GM19463 (cell line): ENCODE measurements around the gene CADM1.

Experiments
- ATAC-seq: cut with Tn5 transposase; IDR thresholded peaks from one replicate; pipeline ENCODE4 v1.9.1; 2021; ENCODE audit warnings: mild to moderate bottlenecking, moderate library complexity; ENCODE audit not compliant: unreplicated experiment

The CADM1 gene

DNA sequence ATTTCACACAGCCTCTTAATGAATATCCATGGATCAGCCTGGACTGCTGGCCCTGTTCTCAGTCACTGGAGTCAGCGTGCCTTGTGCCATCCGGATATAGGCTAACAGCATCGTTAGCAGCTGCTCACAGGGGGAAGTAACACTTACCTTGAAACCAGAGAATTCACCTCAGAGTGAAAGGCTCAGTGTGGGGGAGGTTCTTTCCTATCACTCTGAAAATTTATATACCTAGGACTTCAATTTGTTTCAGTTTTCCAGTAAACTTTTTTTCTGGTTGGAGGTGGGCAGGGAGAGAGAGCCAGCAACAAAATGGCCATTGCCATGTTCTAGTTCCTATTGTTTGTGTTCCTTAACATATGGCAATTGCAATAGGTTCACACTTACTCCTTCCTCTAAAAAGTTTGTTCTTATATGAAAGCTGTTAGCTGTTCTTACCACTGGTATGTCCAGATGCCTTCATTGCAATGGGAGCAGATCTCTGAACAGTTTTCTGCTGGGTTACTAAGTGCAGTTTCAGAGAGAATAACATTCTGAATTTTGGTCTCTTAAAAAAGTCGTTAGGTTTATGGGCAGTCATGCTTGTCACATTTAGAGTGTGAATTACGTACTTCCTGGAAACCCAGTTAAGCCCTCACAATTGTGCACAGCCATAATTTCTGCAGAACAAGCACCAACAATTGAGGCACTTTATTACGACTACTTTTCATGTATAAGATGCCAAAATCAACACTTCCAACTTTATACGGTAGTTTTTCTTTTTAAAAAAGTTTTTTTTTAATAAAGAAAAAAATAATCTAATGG is 247.6 kb downstream of the CADM1 start:
- ATAC-seq, result peak; percentile 95

DNA sequence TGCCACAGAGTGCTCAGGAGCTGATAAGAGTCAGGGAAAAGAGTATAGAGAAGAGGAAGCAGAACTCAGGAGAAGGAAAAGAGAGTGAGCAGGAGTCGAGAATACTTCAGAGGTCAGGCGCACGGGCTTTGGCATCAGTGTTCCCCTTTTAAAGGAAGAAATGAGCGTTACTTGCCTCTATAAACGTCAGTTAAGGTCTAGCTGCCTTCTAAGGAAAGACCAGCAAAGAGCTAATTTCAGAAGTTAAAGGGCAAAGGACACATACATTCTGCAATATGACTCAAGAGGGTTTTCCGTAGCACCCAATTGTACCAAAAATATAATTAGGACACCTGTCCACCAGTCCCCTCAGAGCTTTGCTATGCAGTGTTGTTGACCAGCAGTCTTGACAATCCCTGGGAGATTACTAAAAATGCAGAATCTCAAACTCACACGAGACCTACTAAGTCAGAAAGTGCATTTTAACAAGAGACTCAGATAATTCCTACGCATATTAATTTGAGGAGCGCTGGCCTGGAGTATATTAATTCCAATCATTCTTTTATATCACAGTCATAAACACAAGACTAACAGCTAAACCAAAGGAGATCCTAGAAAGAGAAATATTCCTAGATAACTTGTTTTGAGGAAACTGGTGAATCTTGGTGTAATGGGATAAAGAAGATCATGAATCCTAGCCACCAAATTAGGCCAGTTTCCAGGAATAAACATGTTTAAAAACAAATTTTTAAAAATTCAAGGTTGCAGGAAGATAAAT is 249.0 kb downstream of the CADM1 start:
- ATAC-seq, result no peak

DNA sequence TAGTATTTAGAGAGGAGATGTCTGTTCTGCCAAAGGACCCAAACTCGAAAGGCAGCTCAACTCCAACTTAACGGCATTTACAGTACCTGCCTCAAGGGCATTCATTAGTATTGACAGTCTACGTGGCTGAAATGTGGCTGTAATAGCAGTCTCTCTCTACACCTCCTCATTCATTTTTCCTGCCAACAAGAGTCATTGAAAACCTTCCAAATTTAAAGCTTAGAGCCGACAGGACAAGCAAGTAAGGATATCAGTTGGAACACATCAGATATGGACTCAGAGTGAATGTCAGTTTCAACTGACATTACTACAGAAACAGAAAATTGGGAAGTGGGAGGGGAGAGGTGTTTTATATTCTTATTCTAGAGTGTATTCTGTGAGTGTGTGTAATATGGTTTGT is 253.1 kb downstream of the CADM1 start:
- no peak for ATAC-seq

DNA sequence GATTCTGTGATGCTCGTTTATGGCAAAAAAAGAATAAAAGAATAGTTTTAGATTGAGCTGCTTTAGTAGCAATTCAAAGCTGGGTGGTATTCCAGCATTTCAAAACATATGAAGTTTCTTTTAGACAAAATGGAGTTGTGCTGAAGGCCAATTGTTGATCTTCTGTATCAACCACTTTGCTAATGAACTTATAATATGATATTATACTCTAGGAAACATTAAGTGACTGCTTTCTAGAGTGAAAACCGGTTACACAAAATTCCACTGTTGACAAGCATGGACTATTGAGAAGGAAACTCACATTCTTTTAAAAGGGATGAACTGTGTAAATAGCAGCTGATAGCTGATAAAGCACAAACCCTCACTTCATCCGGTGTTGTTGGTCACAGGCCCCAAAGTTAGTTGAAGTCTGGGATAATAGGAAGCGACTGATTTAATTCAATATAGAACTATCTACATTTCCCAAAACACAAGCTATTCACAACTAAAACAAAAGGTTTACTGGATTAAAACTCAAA is 255.1 kb downstream of the CADM1 start:
- ATAC-seq, result no peak

DNA sequence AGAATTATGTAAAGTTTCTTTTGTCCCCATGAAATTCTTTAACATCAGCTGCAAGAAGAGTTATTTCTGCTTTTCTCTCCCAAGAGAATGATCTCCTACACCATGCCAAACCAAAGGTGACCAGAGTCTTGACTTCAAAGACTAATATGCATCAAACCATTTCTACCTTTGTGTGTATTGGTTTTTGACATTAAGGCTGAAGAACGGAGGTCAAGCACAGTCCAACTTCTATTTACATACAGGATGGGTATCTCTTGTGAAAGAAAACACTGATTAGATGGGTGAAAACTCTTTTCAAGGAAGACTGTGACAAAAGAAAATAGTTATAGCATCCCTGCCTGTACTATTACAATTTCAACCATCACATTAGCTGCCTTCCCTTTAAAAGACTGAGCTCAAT is 256.3 kb downstream of the CADM1 start:
- no peak for ATAC-seq

DNA sequence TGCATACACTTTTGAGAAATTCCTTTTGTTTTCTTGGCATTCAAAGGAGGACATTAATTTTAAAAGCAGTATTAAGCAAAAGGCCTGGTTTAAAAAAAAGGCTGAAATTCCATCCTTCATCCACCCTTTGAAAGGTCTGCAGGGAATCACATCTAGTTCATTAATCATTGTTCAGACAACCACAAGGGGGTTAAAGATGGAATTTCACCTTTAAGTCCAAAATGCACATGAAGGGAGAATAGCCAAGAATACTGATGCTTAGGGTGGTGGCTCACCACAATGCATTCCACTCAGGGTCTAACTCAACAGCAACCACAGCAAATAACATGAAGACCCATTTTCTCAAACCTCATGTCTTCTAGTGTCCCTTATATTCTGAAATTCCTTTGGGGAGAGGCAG is 256.9 kb downstream of the CADM1 start:
- no peak for ATAC-seq

DNA sequence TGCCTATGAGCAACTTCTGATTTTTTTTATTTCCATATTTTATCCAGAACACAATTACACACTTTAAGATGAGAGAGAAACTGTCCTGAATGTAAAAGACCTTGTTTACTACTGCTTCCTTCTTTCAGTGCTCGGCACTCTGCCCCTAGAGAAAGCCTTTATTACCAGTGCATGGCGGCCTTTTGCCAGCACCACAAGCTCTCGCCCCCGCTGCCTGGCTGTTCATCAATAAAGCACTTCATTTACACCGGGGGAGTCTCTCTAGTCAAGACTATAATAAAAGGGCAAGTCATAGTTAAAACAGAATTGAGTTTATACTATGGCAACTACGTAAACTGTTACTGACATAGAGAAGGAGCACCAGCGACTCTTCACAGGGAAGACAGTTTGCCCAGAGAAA is 259.5 kb downstream of the CADM1 start:
- ATAC-seq, result no peak

DNA sequence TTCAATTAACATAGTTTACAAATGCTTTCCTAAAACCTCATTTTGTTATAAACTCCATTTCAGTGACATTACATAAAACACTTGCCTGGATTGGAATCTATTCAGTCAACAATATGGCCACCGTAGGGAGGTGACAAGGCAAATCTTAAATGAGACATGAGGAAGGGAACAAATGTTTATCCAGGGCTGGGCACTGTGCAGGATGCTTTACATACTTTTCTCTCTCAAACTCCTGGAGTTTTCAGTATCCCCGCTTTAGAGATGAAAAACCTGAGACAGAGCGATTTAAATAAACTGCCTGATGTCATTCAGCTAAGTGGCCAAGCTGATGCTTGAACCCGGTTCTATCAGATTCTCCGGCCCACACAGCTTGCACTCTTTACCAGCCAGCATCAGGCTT is 259.9 kb downstream of the CADM1 start:
- ATAC-seq, result no peak

DNA sequence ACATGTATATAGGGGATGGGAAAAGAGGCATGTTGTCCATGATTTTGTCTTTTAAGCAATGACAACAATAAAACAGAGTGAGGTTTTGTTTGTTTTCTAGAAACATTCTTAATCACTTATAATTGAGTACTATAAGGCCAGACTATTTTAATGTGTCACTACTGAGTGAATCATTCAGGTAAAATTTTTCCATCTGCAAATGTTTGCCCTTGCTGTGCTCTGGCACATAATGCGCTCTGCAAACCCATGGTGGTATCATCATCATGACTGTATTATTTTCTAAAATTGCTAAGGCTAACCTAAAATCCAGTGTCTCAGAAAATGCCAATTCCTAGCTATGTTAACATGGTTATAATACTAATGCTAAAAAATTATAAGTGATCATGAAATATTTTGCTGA is 261.2 kb downstream of the CADM1 start:
- no peak for ATAC-seq

DNA sequence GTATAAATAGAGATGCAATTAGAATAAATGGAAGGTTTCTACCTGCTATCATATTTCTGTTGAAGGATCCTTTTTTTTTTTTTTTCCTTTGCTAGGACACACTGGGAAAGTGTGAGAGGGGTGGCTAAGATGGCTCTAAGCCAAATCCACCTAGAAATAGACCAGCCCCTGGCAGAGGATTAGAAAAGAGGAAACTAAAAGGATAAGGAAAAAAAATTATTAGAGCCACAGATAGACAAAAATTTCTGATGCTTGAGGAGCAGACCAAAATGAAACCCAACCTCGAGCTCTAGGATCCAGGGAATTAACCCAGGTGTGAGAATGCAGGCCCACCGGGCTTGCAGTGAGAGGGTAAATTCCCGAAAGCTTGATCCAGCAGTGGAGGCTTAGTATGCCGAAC is 262.3 kb downstream of the CADM1 start:
- ATAC-seq, result no peak

DNA sequence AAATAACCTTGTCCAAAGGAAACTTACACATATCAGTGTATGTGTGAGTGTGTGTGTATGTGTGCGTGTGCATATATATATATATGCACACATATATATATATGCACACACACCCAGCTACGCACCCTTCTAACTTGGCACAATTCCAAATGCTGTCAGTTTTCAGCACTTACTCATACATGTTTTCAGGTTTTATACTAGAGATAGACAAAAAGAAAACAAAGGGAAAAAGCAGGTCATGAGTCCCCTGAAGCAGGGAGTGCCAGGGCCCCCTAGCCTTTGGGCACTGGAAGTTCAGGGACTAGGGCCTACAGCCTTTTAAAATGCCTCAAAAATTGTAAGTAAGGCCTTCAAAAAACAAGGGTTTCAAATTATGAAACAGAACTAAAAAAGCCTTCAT is 265.4 kb downstream of the CADM1 start:
- no peak for ATAC-seq

DNA sequence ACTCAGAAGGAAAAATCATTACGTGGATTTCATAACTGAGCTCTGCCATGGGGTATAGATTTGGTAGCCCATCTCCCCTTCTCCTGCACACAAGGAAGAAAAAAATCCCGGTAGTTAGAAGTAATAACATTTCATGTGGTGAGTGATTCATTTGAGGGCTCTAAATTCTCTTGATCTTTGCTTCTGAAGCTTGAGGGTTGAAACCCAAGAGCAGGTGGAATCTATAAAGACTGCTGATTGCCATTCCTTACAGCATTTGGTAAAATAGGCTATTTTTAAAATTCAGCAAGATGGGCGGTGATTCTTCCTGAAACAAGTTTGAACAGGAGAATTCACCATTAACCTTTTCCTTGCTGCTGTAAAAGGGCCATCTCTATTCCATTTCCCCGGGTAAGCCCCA is 266.1 kb downstream of the CADM1 start:
- ATAC-seq, result no peak

DNA sequence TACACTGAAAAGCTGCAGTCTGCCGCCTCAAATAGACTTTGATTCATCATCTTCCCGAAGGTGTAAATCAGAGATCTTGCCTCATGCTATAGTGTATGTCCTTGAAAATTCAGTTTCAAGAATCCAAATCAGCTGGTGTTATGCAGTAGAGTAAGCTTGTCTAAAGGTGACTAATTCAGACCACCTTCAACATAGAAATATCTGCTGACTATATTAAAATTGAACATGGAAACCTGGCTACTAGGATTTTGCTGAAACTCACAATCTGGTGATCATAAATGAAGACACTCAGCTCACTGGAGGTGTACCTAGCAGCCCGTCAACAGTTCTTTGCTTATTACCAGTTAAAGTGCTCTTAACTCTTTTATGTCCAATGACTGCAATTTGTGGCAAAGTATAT is 266.6 kb downstream of the CADM1 start:
- ATAC-seq, result no peak

DNA sequence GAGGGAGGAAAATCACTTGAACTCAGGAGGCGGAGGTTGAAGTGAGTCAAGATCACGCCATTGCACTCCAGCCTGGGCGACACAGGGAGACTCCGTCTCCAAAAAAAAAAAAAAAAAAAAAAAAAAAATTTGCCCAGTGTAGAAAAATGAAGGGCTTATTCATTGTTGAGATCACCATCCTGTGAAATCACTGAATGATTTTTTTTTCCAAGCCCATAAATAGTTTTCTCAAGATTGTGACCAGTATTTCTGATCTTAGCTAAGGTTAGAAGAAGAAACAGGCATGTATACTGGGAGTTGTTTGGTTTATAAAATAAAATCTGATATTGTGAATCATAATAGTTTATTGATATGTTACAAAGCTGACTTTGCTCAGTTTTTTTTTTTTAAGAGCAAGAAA is 269.4 kb downstream of the CADM1 start:
- no peak for ATAC-seq

DNA sequence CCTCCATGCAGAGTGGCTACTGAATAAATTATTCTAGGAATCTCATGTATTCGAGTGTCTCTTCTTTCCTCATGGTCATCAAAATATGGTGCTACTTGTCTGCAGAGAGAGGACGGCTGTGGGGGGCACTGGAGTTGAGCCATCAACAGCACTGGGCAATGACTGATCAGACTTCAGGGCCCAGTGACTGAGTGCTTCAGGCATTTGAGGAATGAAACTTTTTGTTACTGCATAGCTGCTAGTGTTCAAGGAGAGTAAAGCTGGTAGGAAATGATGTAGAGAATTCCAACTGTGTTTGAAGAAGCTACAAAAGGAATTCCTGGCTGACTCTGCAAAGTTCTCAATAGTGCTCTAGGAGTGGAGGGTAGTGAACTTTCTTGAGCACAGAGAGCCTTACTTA is 277.7 kb downstream of the CADM1 start:
- ATAC-seq, result no peak

DNA sequence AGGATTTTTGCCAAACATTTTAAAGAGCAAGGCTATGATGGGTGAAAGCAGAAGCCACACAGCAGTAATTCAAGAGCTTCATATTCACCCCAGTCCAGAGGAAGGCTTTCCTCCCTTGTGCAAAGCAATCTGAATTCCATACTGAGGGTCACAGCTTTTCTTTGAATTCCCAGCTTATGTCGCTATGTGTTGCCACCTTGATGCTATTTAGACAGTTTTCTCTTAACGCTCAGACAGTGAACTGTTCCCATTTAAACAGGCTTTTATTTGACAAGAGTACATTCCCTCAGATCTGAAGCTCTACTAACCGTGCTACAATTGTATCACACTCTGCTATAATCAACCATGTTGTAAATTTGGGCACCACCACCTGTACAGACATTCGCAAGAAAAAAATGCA is 279.7 kb downstream of the CADM1 start:
- ATAC-seq, result no peak

DNA sequence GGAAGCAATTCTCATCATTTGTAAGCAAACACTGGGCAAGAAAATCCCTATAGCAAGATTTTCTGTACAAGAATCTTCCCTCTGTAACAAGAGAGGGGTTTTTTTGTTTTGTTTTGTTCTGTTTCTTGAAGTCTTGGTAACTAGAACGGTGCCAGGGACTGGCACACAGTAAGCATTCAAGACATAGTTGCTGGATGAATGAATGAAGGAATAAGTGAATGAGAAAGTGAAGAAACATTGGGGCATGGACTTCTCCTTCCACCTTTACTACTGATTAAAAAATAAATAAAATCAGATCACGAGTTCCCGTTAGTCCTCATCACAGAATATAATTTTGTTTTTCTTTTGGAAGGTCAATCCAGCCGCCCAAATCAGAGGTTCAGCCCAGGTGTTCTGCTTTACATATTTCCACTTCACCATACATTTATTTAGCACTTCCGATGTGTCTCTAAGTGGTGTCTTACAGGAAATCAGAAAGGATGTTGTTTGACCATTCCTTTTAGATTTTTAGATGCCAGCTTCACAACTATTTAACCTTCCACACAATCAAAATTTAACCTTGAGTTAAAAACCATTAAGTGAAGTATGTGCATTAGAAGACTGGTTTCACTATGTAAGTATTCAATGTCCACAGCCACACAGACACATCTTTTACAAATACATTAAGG is 281.2 kb downstream of the CADM1 start:
- ATAC-seq, result peak; percentile 36

DNA sequence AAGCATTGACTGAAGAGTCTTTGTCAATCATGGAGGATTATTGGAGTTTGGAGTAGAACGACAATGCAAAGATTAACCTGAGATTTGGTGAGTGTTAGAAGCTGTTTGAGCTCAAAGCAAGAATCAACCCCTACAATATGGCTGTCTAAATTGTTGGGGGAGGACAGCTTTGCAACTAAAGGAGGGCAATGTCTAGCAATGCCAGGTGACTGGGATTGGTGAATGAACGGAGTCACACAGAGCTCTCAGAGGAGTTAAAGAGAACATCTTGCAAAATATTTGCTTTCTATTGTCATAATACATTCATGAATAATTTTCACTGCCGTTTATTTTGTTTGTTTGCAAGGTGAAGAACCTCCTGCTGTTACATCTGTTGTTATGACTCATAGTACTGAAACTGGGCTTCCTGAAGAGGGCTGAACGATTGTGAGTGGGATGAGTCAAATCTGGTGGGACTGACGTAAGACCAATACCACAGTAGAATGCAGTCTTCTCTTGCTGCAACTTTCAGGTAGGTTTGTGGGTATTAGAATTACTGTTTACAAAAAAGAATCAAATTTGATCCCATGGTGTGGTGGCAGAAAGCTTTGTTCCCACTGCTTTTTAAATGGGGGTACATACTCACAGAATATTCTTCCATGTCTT is 281.9 kb downstream of the CADM1 start:
- ATAC-seq, result peak; percentile 91

DNA sequence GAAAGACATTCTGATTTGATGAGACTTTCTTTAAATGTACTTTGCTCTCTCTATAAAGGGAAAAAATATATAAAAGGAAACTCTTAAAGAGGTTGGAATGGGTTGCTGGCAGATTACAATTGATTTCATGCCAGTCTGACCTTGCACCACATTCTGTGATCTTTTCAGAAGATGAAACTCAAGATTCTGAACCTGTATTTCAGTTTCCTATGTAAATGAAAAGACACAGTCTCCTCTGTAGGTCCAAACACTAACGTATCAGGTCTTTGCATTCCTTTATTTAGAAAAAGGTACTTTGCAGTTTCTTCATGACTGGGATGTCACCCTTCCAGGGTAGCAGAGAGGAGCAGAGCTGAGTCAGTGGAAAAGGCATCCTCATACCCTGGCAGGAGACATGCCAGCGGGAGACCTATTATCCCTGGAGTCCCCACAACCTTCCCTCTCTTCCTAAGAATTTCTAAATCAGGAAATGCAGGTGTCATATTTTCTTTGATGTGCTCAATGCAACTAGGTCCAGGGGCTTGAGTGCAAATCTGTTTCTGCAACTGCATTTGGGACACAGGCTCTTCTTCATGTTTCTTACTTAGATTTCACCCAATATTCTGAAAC is 282.6 kb downstream of the CADM1 start:
- peak; percentile 14 for ATAC-seq

DNA sequence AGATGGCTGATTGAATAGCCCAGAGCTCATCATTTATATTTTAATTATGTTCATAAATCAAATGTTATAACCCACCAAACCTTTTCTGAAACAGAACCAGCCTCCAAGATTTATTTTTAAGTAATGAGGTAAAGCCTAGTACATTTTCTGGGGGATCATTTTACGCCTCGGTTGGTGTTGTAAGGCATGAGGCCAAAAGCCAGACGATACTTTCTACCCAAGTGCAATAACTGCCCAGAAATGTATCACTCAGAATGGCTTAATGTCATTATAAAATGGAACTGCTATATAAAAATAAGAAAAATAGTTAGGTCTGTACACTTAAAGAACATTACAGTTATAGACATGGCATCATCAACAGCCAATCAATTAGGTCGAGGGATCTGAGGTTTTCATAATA is 283.3 kb downstream of the CADM1 start:
- ATAC-seq, result no peak

DNA sequence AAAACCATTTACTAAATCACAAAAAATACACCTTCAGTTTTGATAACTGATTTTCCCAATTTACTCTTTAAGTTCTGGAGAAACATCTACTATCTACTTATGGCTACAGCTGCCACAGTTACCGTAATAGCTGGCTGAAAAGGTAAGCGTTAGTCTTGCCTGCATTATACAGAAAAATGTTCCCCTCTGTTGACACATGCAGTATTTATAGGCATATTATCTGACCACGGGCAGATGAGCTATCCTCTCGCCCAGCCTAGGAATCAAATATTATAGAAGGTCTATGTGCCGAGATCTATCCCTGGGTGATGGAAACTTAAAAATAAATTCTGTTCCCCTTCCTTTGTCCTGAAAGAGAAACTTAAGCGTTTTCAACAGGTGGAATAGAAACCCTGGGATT is 283.8 kb downstream of the CADM1 start:
- no peak for ATAC-seq
